M059J (cell line): ENCODE data around the gene CHD9. TPM values are rescaled to one million over a fixed set of nuclear protein-coding genes. Genes with fewer than 3 reads are reported as not detected.
A peak's percentile ranks its signal among the peaks of the same experiment; 100 is the strongest.
"Not testable (repeated sequence)": the region's sequence is repeated elsewhere in the genome, so short reads cannot be mapped to it uniquely, and the experiment has no call there.

Experiments used
- DNase-seq: peaks from one replicate; pipeline ENCODE4 v3.0.0-alpha.2; 2012; ENCODE audit warnings: low read depth
- total RNA-seq: library from RNA; depleted of rRNA; stranded (reverse); fragments of >200 nt; shearing (Covaris generic); gene quantifications from 2 replicates; pipeline ENCODE4 v1.2.3, GENCODE V29; 2014

Gene CHD9
- total RNA-seq, 1 experiment from 2014 or later = 24.5 TPM

DNA sequence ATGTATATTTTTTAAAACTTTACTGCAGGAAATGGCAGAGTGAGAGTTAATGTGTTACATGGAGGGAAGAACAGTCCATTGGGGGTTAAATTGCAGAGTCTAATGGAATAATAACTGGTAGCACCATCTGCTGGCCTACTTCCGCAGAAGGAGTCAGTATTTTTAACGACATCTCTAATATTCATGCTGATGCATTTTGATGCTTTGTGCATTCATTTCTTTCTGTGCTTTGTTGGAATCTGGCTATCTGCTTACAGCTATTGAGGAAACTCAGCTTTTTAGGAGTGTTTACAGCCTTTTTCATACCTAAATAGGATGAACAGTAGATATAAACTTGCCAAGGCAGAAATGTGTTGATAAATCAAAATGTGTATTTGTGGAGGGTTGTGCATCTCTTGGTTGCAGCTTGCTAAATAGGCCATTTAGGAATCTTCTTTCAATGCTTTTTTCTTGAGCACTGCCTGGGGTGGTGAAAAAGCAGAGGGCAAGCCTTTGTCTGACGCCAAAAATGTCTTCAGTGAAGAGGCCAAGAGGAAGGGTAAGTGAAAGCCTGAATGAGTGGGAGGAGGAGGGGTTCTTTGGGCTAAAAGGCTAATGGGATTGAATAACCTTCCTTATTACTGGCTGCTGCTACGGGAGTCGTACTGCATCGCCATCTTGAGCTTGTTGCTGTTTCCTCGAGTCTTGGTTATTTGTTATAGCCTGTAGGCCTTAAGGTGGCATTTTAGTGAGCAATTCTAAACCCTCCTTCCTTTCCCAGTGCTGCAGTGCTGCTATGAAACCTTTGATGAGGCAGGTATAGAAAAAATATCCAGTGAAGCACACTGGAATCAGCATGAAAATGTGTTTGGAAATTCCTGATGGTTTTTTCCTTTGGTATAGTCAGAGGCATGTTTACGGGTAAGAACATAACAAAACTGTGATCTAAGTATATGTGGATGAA lies 153.3 kb downstream of the CHD9 start:
- DNase-seq = peak; percentile 72

DNA sequence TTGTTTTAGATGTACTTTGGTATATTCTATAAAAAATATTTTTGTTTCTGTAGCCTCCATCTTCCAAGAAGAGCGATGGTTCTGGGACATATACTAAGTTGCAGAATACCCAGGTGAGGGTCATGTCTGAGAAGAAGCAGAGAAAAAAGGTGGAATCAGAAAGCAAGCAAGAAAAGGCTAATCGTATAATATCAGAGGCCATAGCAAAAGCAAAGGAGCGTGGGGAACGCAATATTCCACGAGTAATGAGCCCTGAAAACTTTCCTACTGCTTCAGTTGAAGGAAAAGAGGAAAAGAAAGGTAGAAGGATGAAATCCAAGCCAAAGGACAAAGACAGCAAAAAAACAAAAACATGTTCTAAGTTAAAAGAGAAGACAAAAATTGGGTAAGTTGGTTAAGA lies 154.6 kb downstream of the CHD9 start:
- DNase-seq = no peak

- no peak for DNase-seq
These were observed 155.1 kb downstream of the CHD9 start for GRCh38 chr16:53209877-53210276.

GRCh38 chr16:53211253-53211652 lies 156.5 kb downstream of the CHD9 start:
- no peak for DNase-seq

DNA sequence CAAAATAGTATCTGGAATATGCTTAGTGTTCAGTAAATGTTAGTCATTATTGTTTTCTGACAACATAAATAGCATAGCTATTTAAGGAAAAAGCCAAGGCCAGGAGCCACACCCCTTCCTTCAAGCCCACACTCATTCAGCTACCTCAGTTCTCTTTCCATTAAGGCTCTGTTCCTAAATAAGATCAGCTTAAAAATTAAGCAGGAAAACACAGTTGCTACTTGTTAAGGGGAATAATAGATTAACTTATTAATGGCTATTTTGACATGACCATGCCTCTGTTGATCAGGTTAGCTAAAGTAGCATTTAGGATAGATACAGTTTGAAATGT lies 158.1 kb downstream of the CHD9 start:
- no peak for DNase-seq

GRCh38 chr16:53213542-53213941 lies 158.8 kb downstream of the CHD9 start:
- no peak for DNase-seq

DNA sequence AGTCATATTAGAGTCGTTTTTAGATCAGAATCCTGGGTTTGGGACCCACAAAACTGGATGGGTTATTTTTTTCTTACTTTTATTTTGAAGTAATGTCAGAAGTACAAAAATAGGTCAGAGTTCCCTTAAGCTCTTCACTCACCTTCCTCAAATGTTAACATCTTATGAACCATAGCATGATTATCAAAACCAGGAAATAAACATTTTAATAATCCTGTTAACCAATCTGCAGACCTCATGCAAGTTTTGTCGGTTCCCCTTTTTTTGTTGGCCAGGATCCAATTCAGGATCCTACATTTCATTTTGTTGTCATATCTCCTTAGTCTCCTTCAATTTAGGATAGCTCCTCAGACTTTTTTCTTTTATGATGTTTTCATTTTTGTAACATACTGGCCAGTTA lies 162.0 kb downstream of the CHD9 start:
- no peak for DNase-seq

- DNase-seq = no peak
These were observed 164.6 kb downstream of the CHD9 start for GRCh38 chr16:53219371-53219770.

DNA sequence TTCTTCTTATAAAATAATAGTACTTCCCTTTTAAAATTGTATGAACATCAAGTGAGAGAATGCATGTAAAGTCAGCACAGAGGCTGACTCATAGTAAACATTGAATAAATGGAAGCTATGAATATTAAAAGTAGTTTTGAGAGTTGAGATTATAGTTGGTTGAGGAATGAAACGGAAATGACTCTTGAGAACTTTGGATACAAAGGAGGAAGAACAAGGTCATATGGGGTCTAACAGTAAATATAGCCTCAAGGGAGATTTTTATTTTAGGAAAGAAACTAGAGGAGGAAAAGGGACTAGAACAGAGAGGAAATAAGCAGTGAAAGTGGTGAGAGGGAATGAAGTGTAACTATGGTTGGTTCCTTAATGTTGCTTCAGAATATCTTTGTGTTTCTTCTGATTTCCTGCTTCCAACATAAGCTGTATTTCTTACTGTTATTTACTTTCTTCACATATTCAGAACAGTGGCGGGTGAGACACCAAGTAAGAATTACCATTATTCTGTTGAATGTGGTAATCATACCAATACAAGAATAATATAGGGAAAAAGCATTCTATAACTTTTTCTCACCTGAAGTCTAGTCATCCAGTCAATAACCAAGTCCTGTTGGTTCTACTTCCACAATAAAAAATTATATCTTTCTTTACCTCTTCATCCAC lies 165.1 kb downstream of the CHD9 start:
- DNase-seq = peak; percentile 22

- DNase-seq = peak; percentile 12
These were observed 165.8 kb downstream of the CHD9 start for GRCh38 chr16:53220585-53220984.

DNA sequence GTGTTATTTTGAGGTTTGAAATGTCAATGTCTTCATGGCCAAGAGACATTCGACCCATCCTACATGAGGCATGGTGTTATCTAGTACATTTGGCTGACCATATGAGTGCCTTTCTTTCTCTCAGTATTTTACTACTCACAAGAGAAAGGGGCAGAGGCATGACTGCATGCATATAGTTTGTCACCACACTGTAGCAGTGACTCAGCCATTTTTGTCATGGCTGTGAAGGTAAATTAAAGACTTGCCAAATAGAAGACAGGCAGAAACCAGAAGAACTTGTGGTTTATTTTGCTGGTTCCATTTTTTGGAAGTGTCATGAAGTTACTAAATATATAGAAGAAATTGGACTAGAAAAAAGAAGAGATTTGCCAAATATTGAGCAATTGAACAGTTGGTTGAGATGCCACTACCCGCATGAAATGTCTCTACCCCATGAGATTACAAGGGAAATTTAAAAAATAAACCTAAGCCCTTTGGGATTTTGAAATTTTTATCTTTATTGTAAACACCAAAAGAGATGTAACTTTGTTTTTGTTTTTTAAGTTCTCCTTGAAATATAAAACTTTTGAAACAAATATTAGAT lies 170.3 kb downstream of the CHD9 start:
- DNase-seq = peak; percentile 56

- DNase-seq = no peak
These were observed 178.2 kb downstream of the CHD9 start for GRCh38 chr16:53232826-53233529.

- DNase-seq = no peak
These were observed 180.0 kb downstream of the CHD9 start for GRCh38 chr16:53234836-53235235.

- DNase-seq = no peak
These were observed 181.1 kb downstream of the CHD9 start for GRCh38 chr16:53235851-53236250.

DNA sequence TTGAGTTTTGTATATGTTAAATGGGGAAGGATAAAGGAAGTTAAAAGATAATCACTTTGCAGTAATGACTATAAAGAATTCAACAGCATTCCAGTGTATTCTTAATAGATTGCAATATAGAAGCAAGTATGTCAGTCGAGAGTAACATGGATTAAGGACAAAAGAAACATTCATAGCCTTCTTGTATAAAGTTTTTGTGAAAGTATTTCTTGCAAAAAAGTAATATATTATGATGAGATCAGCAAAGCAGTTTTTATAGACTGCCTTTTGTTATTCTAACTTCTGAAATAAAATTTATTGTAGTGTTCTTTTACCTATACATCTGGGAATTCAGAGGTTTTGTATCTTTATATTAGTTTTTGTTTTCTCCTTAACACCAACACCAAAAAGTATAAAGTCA lies 194.5 kb downstream of the CHD9 start:
- no peak for DNase-seq

GRCh38 chr16:53257001-53257400 lies 202.2 kb downstream of the CHD9 start:
- peak; percentile 24 for DNase-seq

DNA sequence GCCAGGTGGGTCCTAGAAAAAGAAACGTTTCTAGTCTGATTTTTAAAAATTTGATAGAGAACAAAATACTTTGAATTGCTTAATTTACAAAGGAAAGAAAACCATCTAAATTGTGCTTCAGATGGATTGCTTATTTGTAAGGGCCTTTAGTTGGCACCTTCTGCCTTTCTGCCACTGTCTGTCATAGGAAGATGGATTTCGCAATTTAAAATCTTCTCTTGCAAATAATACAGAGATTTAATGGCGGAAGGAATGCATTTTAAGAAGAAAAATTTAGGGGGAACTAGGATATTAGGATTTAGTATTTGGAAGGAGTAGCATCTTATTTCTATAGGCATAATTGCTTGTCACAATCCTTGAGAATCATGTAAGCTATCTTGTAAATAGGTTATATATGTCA lies 204.0 kb downstream of the CHD9 start:
- no peak for DNase-seq

- no peak for DNase-seq
These were observed 206.5 kb downstream of the CHD9 start for GRCh38 chr16:53261276-53261675.

- no peak for DNase-seq
These were observed 207.9 kb downstream of the CHD9 start for GRCh38 chr16:53262645-53263044.

- DNase-seq = no peak
These were observed 211.4 kb downstream of the CHD9 start for GRCh38 chr16:53266156-53266555.

DNA sequence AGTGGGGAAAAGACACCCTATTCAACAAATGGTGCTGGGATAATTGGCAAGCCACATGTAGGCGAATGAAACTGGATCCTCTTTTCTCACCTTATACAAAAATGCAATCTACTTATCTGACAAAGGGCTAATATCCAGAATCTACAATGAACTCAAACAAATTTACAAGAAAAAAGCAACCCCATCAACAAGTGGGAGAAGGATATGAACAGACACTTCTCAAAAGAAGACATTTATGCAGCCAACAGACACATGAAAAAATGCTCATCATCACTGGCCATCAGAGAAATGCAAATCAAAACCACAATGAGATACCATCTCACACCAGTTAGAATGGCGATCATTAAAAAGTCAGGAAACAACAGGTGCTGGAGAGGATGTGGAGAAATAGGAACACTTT lies 223.7 kb downstream of the CHD9 start:
- not testable (repeated sequence) for DNase-seq

DNA sequence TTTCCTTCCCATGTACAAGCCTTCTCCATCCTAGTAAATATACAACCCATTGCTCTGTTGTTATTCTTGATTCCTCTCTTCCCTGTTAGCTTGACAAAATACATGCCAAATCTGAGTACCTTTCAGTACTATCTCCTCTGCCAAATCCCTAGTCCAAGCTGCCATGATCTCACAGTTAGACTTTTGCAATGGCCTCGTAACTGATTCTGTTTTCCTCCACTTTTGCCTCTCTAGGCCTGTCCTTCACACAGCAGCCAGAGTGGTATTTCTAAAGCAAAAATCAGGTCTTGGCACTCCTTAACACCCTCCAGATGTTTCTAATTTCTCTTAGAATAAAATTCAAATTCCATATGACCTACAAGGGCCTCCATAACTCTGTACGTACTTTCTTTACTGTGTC lies 226.5 kb downstream of the CHD9 start:
- no peak for DNase-seq
